ENCODE measurements around the gene TAAR9.
"Not testable (repeated sequence)": the region's sequence is repeated elsewhere in the genome, so short reads cannot be mapped to it uniquely, and the experiment has no call there.

Gene TAAR9

GRCh38 chr6:132525866-132526265, 12.2 kb upstream of the TAAR9 start:
- Histone ChIP-seq H3K79me2 (ENCODE audit: low read length) (no peaks in the 10 kb centered on the region), H3K27ac (ENCODE audit: low read length) (no peak overlapping the region), H3K27me3 (ENCODE audit: low read depth, low read length) (no peaks in the 10 kb centered on the region), H3K9me3 (ENCODE audit: insufficient read depth, low read length) (no peaks in the 10 kb centered on the region), H3K4me1 (ENCODE audit: low read length) (peaks cover 7% of the 10 kb centered on the region; the same call in 1 of the 2 replicates), H3K4me3 (ENCODE audit: low read length) (no peak overlapping the region), H3K4me2 (ENCODE audit: low read length) (no peak overlapping the region), H3K36me3 (replicated peaks; ENCODE audit: low read depth, low read length) (no peaks in the 10 kb centered on the region), H2AFZ (ENCODE audit: low read depth, low read length) (no peak overlapping the region), H4K20me1 (ENCODE audit: insufficient read depth, low read length) (no peaks in the 10 kb centered on the region), H3K9ac (ENCODE audit: low read length) (no peak overlapping the region)
- no peak for TF ChIP-seq EZH2phosphoT487 (IDR thresholded peaks at IDR 0.05; ENCODE audit: low read depth)
- no peak for TF ChIP-seq CTCF (IDR thresholded peaks at IDR 0.05; ENCODE audit: low read depth, low read length)

GRCh38 chr6:132526461-132526860, 11.6 kb upstream of the TAAR9 start:
- no peaks in the 10 kb centered on the region for H3K27me3 ChIP-seq (ENCODE audit: low read depth, low read length)
- no peaks in the 10 kb centered on the region for H3K36me3 ChIP-seq (replicated peaks; ENCODE audit: low read depth, low read length)
- no peak for TF ChIP-seq EZH2phosphoT487 (IDR thresholded peaks at IDR 0.05; ENCODE audit: low read depth)
- no peak overlapping the region for H3K4me3 ChIP-seq (ENCODE audit: low read length)
- peaks cover 7% of the 10 kb centered on the region; the same call in 1 of the 2 replicates for H3K4me1 ChIP-seq (ENCODE audit: low read length)
- H3K79me2 ChIP-seq (ENCODE audit: low read length) = no peaks in the 10 kb centered on the region
- H3K27ac ChIP-seq (ENCODE audit: low read length) = no peak overlapping the region
- no peak overlapping the region for H3K9ac ChIP-seq (ENCODE audit: low read length)
- H3K4me2 ChIP-seq (ENCODE audit: low read length) = no peak overlapping the region
- no peaks in the 10 kb centered on the region for H4K20me1 ChIP-seq (ENCODE audit: insufficient read depth, low read length)
- H3K9me3 ChIP-seq (ENCODE audit: insufficient read depth, low read length) = no peaks in the 10 kb centered on the region
- no peak overlapping the region for H2AFZ ChIP-seq (ENCODE audit: low read depth, low read length)

- Histone ChIP-seq H2AFZ (ENCODE audit: low read depth, low read length) (no peak overlapping the region), H3K4me2 (ENCODE audit: low read length) (no peak overlapping the region), H3K9me3 (ENCODE audit: insufficient read depth, low read length) (no peaks in the 10 kb centered on the region), H4K20me1 (ENCODE audit: insufficient read depth, low read length) (no peaks in the 10 kb centered on the region), H3K36me3 (replicated peaks; ENCODE audit: low read depth, low read length) (no peaks in the 10 kb centered on the region), H3K27ac (ENCODE audit: low read length) (no peak overlapping the region), H3K9ac (ENCODE audit: low read length) (no peak overlapping the region), H3K79me2 (ENCODE audit: low read length) (no peaks in the 10 kb centered on the region), H3K4me1 (ENCODE audit: low read length) (peaks cover 7% of the 10 kb centered on the region; the same call in 1 of the 2 replicates), H3K4me3 (ENCODE audit: low read length) (no peak overlapping the region), H3K27me3 (ENCODE audit: low read depth, low read length) (no peaks in the 10 kb centered on the region)
- TF ChIP-seq EZH2phosphoT487 (IDR thresholded peaks at IDR 0.05; ENCODE audit: low read depth) (no peak), CTCF (IDR thresholded peaks at IDR 0.05; ENCODE audit: low read depth, low read length) (no peak)
Observed at GRCh38 chr6:132527791-132528190, 10.3 kb upstream of the TAAR9 start.

GRCh38 chr6:132530293-132530974, 7.6 kb upstream of the TAAR9 start:
- peaks cover 7% of the 10 kb centered on the region; the same call in 1 of the 2 replicates for H3K4me1 ChIP-seq (ENCODE audit: low read length)
- H3K27me3 ChIP-seq (ENCODE audit: low read depth, low read length) = no peaks in the 10 kb centered on the region
- H3K36me3 ChIP-seq (replicated peaks; ENCODE audit: low read depth, low read length) = no peaks in the 10 kb centered on the region
- no peaks in the 10 kb centered on the region for H3K79me2 ChIP-seq (ENCODE audit: low read length)
- H3K9ac ChIP-seq (ENCODE audit: low read length) = peak overlapping the region; percentile 53
- TF ChIP-seq CTCF (IDR thresholded peaks at IDR 0.05; ENCODE audit: low read depth, low read length) = peak; percentile 64
- TF ChIP-seq EZH2phosphoT487 (IDR thresholded peaks at IDR 0.05; ENCODE audit: low read depth) = no peak
- peak overlapping the region; percentile 73 for H3K4me2 ChIP-seq (ENCODE audit: low read length)
- peak overlapping the region; percentile 83 for H3K4me3 ChIP-seq (ENCODE audit: low read length)
- H2AFZ ChIP-seq (ENCODE audit: low read depth, low read length) = peak overlapping the region; percentile 97
- no peak overlapping the region for H3K27ac ChIP-seq (ENCODE audit: low read length)
- no peaks in the 10 kb centered on the region for H3K9me3 ChIP-seq (ENCODE audit: insufficient read depth, low read length)
- no peaks in the 10 kb centered on the region for H4K20me1 ChIP-seq (ENCODE audit: insufficient read depth, low read length)

GRCh38 chr6:132534546-132534945, 3.5 kb upstream of the TAAR9 start:
- not testable (repeated sequence) for H2AFZ ChIP-seq (ENCODE audit: low read depth, low read length); H3K4me1 ChIP-seq (ENCODE audit: low read length); H3K27ac ChIP-seq (ENCODE audit: low read length); H3K4me3 ChIP-seq (ENCODE audit: low read length); H3K27me3 ChIP-seq (ENCODE audit: low read depth, low read length); H3K9ac ChIP-seq (ENCODE audit: low read length); H3K36me3 ChIP-seq (replicated peaks; ENCODE audit: low read depth, low read length); H3K79me2 ChIP-seq (ENCODE audit: low read length); H3K4me2 ChIP-seq (ENCODE audit: low read length); H4K20me1 ChIP-seq (ENCODE audit: insufficient read depth, low read length); H3K9me3 ChIP-seq (ENCODE audit: insufficient read depth, low read length)
